Measurements from ENCODE around the gene SLC4A3. TPM values are rescaled to one million over a fixed set of nuclear protein-coding genes. Genes with fewer than 3 reads are reported as not detected.
A peak's percentile ranks its signal among the peaks of the same experiment; 100 is the strongest.

SLC4A3 gene
- total and polyA plus RNA-seq, 2 of the 13 experiments (the other 11 are each of a cell fraction or from before 2014, with no cell fraction given), result 0.18 to 0.95 TPM

DNA sequence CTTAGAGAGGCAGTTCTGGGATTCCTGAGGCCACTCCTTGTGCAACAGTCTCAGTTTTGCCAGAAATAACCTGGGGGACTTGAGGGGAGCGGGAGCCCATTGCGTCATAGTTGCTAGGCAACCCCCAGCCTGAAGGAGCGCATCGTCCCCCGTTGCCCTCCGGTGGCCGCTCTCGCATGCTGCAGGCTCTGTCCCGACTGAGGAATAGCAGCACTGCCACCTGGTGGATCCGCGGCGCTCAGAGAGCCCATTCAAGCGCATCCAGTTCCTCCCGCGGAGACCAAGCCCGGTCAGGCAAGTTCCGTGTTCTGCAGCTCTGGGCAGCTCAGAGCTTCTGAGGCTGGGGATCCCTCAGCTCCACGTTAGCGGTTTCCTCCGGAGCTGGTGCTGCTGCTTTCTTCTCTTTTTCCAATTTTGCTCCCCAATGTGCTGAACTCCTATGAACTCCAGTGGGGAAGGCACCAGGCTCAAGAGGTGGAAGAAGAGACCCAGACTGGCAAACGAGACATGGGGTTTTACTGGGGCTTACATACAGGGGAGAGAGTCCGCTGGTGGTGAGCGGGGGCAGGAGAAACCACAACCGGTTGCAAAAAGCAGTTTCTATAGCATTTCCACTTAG is 15.1 kb downstream of the SLC4A3 start (continued):
- TF ChIP-seq, protein P1, sequence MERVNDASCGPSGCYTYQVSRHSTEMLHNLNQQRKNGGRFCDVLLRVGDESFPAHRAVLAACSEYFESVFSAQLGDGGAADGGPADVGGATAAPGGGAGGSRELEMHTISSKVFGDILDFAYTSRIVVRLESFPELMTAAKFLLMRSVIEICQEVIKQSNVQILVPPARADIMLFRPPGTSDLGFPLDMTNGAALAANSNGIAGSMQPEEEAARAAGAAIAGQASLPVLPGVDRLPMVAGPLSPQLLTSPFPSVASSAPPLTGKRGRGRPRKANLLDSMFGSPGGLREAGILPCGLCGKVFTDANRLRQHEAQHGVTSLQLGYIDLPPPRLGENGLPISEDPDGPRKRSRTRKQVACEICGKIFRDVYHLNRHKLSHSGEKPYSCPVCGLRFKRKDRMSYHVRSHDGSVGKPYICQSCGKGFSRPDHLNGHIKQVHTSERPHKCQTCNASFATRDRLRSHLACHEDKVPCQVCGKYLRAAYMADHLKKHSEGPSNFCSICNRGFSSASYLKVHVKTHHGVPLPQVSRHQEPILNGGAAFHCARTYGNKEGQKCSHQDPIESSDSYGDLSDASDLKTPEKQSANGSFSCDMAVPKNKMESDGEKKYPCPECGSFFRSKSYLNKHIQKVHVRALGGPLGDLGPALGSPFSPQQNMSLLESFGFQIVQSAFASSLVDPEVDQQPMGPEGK (CRISPR knock-in tag; IDR thresholded peaks at IDR 0.05), result peak; percentile 92
- TF ChIP-seq AGO2 (optimal IDR thresholded peaks at IDR 0.05; ENCODE audit: low read depth, low read length), result no peak
- no peak for TF ChIP-seq ZNF33A (CRISPR knock-in tag; IDR thresholded peaks at IDR 0.05; ENCODE audit: borderline replicate concordance)
- TF ChIP-seq, protein P2, sequence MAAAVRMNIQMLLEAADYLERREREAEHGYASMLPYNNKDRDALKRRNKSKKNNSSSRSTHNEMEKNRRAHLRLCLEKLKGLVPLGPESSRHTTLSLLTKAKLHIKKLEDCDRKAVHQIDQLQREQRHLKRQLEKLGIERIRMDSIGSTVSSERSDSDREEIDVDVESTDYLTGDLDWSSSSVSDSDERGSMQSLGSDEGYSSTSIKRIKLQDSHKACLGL (CRISPR knock-in tag; IDR thresholded peaks at IDR 0.05), result peak; percentile 78
- peak; percentile 51 for TF ChIP-seq ASH2L (IDR thresholded peaks at IDR 0.05; ENCODE audit: insufficient read length, low read depth, low read length)
- TF ChIP-seq, protein P3, sequence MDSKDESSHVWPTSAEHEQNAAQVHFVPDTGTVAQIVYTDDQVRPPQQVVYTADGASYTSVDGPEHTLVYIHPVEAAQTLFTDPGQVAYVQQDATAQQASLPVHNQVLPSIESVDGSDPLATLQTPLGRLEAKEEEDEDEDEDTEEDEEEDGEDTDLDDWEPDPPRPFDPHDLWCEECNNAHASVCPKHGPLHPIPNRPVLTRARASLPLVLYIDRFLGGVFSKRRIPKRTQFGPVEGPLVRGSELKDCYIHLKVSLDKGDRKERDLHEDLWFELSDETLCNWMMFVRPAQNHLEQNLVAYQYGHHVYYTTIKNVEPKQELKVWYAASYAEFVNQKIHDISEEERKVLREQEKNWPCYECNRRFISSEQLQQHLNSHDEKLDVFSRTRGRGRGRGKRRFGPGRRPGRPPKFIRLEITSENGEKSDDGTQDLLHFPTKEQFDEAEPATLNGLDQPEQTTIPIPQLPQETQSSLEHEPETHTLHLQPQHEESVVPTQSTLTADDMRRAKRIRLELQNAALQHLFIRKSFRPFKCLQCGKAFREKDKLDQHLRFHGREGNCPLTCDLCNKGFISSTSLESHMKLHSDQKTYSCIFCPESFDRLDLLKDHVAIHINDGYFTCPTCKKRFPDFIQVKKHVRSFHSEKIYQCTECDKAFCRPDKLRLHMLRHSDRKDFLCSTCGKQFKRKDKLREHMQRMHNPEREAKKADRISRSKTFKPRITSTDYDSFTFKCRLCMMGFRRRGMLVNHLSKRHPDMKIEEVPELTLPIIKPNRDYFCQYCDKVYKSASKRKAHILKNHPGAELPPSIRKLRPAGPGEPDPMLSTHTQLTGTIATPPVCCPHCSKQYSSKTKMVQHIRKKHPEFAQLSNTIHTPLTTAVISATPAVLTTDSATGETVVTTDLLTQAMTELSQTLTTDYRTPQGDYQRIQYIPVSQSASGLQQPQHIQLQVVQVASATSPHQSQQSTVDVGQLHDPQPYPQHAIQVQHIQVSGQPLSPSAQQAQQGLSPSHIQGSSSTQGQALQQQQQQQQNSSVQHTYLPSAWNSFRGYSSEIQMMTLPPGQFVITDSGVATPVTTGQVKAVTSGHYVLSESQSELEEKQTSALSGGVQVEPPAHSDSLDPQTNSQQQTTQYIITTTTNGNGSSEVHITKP (CRISPR knock-in tag; IDR thresholded peaks at IDR 0.05; ENCODE audit: low read depth), result 0 out of 2 replicates have a peak, but pooled peaks have one; percentile 49
- TF ChIP-seq ZNF343 (CRISPR knock-in tag; IDR thresholded peaks at IDR 0.05), result no peak
- TF ChIP-seq MAZ (IDR thresholded peaks at IDR 0.05; ENCODE audit: borderline replicate concordance, low read depth, low read length), result peak; percentile 90
- peak; percentile 95 for TF ChIP-seq MAZ (CRISPR knock-in tag; IDR thresholded peaks at IDR 0.05; ENCODE audit: low read depth)
- TF ChIP-seq ZMYM3 (CRISPR knock-in tag; IDR thresholded peaks at IDR 0.05), result peak; percentile 55; the same call in 1 of the 2 replicates
- TF ChIP-seq, protein P4, sequence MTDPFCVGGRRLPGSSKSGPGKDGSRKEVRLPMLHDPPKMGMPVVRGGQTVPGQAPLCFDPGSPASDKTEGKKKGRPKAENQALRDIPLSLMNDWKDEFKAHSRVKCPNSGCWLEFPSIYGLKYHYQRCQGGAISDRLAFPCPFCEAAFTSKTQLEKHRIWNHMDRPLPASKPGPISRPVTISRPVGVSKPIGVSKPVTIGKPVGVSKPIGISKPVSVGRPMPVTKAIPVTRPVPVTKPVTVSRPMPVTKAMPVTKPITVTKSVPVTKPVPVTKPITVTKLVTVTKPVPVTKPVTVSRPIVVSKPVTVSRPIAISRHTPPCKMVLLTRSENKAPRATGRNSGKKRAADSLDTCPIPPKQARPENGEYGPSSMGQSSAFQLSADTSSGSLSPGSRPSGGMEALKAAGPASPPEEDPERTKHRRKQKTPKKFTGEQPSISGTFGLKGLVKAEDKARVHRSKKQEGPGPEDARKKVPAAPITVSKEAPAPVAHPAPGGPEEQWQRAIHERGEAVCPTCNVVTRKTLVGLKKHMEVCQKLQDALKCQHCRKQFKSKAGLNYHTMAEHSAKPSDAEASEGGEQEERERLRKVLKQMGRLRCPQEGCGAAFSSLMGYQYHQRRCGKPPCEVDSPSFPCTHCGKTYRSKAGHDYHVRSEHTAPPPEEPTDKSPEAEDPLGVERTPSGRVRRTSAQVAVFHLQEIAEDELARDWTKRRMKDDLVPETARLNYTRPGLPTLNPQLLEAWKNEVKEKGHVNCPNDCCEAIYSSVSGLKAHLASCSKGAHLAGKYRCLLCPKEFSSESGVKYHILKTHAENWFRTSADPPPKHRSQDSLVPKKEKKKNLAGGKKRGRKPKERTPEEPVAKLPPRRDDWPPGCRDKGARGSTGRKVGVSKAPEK (CRISPR knock-in tag; IDR thresholded peaks at IDR 0.05; ENCODE audit: borderline replicate concordance), result 0 out of 2 replicates have a peak, but pooled peaks have one; percentile 75
- peak; percentile 98 for TF ChIP-seq KDM3A (CRISPR knock-in tag; IDR thresholded peaks at IDR 0.05; ENCODE audit: low read depth)
- TF ChIP-seq ZNF724P (CRISPR knock-in tag; IDR thresholded peaks at IDR 0.05; ENCODE audit: borderline replicate concordance), result peak; percentile 78; the same call in 1 of the 2 replicates
- peak; percentile 91 for TF ChIP-seq RFX1 (IDR thresholded peaks at IDR 0.05)
- TF ChIP-seq ZFP36L2 (CRISPR knock-in tag; IDR thresholded peaks at IDR 0.05), result 0 out of 2 replicates have a peak, but pooled peaks have one; percentile 68
- no peak for TF ChIP-seq KAT2B (IDR thresholded peaks at IDR 0.05; ENCODE audit: borderline replicate concordance, low read depth, low read length)
